ENCODE measurements around the gene ATXN1L. TPM values are rescaled to one million over a fixed set of nuclear protein-coding genes. Genes with fewer than 3 reads are reported as not detected.
"Not testable (repeated sequence)": the region's sequence is repeated elsewhere in the genome, so short reads cannot be mapped to it uniquely, and the experiment has no call there.

Gene ATXN1L
- polyA plus RNA-seq, 1 donor (not counting 4 experiments of a cell fraction or from before 2014, with no cell fraction given) = 12.8 TPM

- H3K27ac ChIP-seq (ENCODE audit: control insufficient read depth, insufficient read depth, low read length) = no peak overlapping the region
- H3K9me3 ChIP-seq (ENCODE audit: control insufficient read depth, low read depth, low read length) = no peaks in the 10 kb centered on the region
- no peak for FAIRE-seq
- H2AFZ ChIP-seq (ENCODE audit: control insufficient read depth, low read length) = no peak overlapping the region
- TF ChIP-seq, protein P1, sequence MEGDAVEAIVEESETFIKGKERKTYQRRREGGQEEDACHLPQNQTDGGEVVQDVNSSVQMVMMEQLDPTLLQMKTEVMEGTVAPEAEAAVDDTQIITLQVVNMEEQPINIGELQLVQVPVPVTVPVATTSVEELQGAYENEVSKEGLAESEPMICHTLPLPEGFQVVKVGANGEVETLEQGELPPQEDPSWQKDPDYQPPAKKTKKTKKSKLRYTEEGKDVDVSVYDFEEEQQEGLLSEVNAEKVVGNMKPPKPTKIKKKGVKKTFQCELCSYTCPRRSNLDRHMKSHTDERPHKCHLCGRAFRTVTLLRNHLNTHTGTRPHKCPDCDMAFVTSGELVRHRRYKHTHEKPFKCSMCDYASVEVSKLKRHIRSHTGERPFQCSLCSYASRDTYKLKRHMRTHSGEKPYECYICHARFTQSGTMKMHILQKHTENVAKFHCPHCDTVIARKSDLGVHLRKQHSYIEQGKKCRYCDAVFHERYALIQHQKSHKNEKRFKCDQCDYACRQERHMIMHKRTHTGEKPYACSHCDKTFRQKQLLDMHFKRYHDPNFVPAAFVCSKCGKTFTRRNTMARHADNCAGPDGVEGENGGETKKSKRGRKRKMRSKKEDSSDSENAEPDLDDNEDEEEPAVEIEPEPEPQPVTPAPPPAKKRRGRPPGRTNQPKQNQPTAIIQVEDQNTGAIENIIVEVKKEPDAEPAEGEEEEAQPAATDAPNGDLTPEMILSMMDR (optimal IDR thresholded peaks at IDR 0.05 in 1 of 3, IDR thresholded peaks at IDR 0.05 in 1 of 3, conservative IDR thresholded peaks at IDR 0.05 in 1 of 3; ENCODE audit: extremely low read depth in 1 of 3, insufficient read depth in 2 of 3, low read length in 3 of 3) = no peak
- no peak for TF ChIP-seq EZH2 (IDR thresholded peaks at IDR 0.05; ENCODE audit: low read length)
- H4K20me1 ChIP-seq (ENCODE audit: control insufficient read depth, extremely low read depth, insufficient read depth, low read length) = no peaks in the 10 kb centered on the region
- no peaks in the 10 kb centered on the region for H3K9me1 ChIP-seq (ENCODE audit: control insufficient read depth, extremely low read depth, insufficient read depth, low read length)
- no peaks in the 10 kb centered on the region for H3K4me1 ChIP-seq (ENCODE audit: control insufficient read depth, extremely low read depth, insufficient read depth, low read length)
- H3K79me2 ChIP-seq (ENCODE audit: control insufficient read depth, insufficient read depth, low read length) = no peaks in the 10 kb centered on the region
- H3K4me3 ChIP-seq (ENCODE audit: control insufficient read depth in 2 of 3, extremely low read depth in 1 of 3, insufficient read depth in 2 of 3, low read depth in 1 of 3, low read length in 3 of 3) = no peak overlapping the region
- H3K4me2 ChIP-seq (ENCODE audit: control insufficient read depth, extremely low read depth, insufficient read depth, low read depth, low read length) = no peak overlapping the region
- DNase-seq (ENCODE audit: low read depth, low spot score) = no peak
- H3K27me3 ChIP-seq (ENCODE audit: control insufficient read depth, extremely low read depth, insufficient read depth, low read length) = no peaks in the 10 kb centered on the region
- dilution Hi-C loops (cut with MboI; ENCODE audit: extremely low pct_ligation_motif_present, low sequenced_read_pairs) = no loop called here
- H3K9ac ChIP-seq (ENCODE audit: control insufficient read depth, extremely low read depth, insufficient read depth, low read length) = no peak overlapping the region
- H3K36me3 ChIP-seq (ENCODE audit: control insufficient read depth in 2 of 2, extremely low read depth in 1 of 2, insufficient read depth in 2 of 2, low read length in 2 of 2) = peaks cover 2 to 6% of the 10 kb centered on the region in 2 experiments
Observed at GRCh38 chr16:71865173-71865863, 19.5 kb downstream of the ATXN1L start.

DNA sequence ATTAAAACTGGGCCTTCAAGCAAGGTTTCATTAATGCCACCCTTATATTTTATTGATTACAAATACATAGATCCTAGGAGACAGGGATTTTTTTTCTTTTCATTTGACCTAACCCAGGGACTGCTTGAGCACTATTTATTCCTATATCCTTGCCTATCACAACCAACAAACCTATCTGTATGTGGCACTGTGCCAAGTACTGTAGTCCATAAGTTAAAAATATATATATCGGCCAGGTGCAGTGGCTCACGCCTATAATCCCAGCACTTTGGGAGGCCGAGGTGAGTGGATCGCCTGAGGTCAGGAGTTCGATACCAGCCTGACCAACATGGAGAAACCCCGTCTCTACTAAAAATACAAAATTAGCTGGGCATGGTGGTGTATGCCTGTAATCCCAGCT lies 21.4 kb downstream of the ATXN1L start:
- FAIRE-seq; H4K20me1 ChIP-seq (ENCODE audit: control insufficient read depth, extremely low read depth, insufficient read depth, low read length); H3K9ac ChIP-seq (ENCODE audit: control insufficient read depth, extremely low read depth, insufficient read depth, low read length); H3K9me1 ChIP-seq (ENCODE audit: control insufficient read depth, extremely low read depth, insufficient read depth, low read length); H3K9me3 ChIP-seq (ENCODE audit: control insufficient read depth, low read depth, low read length); dilution Hi-C loops (cut with MboI; ENCODE audit: extremely low pct_ligation_motif_present, low sequenced_read_pairs); H3K27ac ChIP-seq (ENCODE audit: control insufficient read depth, insufficient read depth, low read length); H3K4me2 ChIP-seq (ENCODE audit: control insufficient read depth, extremely low read depth, insufficient read depth, low read depth, low read length); H3K4me3 ChIP-seq (ENCODE audit: control insufficient read depth in 2 of 3, extremely low read depth in 1 of 3, insufficient read depth in 2 of 3, low read depth in 1 of 3, low read length in 3 of 3); DNase-seq (ENCODE audit: low read depth, low spot score); H3K36me3 ChIP-seq (ENCODE audit: control insufficient read depth in 2 of 2, extremely low read depth in 1 of 2, insufficient read depth in 2 of 2, low read length in 2 of 2); H3K27me3 ChIP-seq (ENCODE audit: control insufficient read depth, extremely low read depth, insufficient read depth, low read length); H3K79me2 ChIP-seq (ENCODE audit: control insufficient read depth, insufficient read depth, low read length); H3K4me1 ChIP-seq (ENCODE audit: control insufficient read depth, extremely low read depth, insufficient read depth, low read length); H2AFZ ChIP-seq (ENCODE audit: control insufficient read depth, low read length): not testable (repeated sequence)

GRCh38 chr16:71867939-71868338 lies 22.2 kb downstream of the ATXN1L start:
- no peak for TF ChIP-seq EZH2 (IDR thresholded peaks at IDR 0.05; ENCODE audit: low read length)
- TF ChIP-seq, protein P1 (optimal IDR thresholded peaks at IDR 0.05 in 1 of 3, IDR thresholded peaks at IDR 0.05 in 1 of 3, conservative IDR thresholded peaks at IDR 0.05 in 1 of 3; ENCODE audit: extremely low read depth in 1 of 3, insufficient read depth in 2 of 3, low read length in 3 of 3) = no peak
- no peak for DNase-seq (ENCODE audit: low read depth, low spot score)
- dilution Hi-C loops (cut with MboI; ENCODE audit: extremely low pct_ligation_motif_present, low sequenced_read_pairs) = no loop called here
- H3K9ac ChIP-seq (ENCODE audit: control insufficient read depth, extremely low read depth, insufficient read depth, low read length) = no peak overlapping the region
- no peak overlapping the region for H2AFZ ChIP-seq (ENCODE audit: control insufficient read depth, low read length)
- no peaks in the 10 kb centered on the region for H3K9me1 ChIP-seq (ENCODE audit: control insufficient read depth, extremely low read depth, insufficient read depth, low read length)
- no peak for FAIRE-seq
- H4K20me1 ChIP-seq (ENCODE audit: control insufficient read depth, extremely low read depth, insufficient read depth, low read length) = no peaks in the 10 kb centered on the region
- no peaks in the 10 kb centered on the region for H3K4me1 ChIP-seq (ENCODE audit: control insufficient read depth, extremely low read depth, insufficient read depth, low read length)
- no peak overlapping the region for H3K27ac ChIP-seq (ENCODE audit: control insufficient read depth, insufficient read depth, low read length)
- no peak overlapping the region for H3K4me2 ChIP-seq (ENCODE audit: control insufficient read depth, extremely low read depth, insufficient read depth, low read depth, low read length)
- peaks cover 0 to 4% of the 10 kb centered on the region in 2 experiments for H3K36me3 ChIP-seq (ENCODE audit: control insufficient read depth in 2 of 2, extremely low read depth in 1 of 2, insufficient read depth in 2 of 2, low read length in 2 of 2)
- no peaks in the 10 kb centered on the region for H3K9me3 ChIP-seq (ENCODE audit: control insufficient read depth, low read depth, low read length)
- no peaks in the 10 kb centered on the region for H3K79me2 ChIP-seq (ENCODE audit: control insufficient read depth, insufficient read depth, low read length)
- H3K27me3 ChIP-seq (ENCODE audit: control insufficient read depth, extremely low read depth, insufficient read depth, low read length) = no peaks in the 10 kb centered on the region
- H3K4me3 ChIP-seq (ENCODE audit: control insufficient read depth in 2 of 3, extremely low read depth in 1 of 3, insufficient read depth in 2 of 3, low read depth in 1 of 3, low read length in 3 of 3) = no peak overlapping the region

Data from keratinocyte (primary cell).